Hematopoietic multipotent progenitor cell treated with erythropoietin and hydrocortisone succinate and interleukin-3 and kit ligand, for 15 days (in vitro differentiated cells): ENCODE measurements around the gene RNF175.

Source experiments
- DNase-seq: peaks from one replicate; pipeline ENCODE4 v3.0.0-alpha.2; 2015; ENCODE audit warnings: low spot score

RNF175 gene

DNA sequence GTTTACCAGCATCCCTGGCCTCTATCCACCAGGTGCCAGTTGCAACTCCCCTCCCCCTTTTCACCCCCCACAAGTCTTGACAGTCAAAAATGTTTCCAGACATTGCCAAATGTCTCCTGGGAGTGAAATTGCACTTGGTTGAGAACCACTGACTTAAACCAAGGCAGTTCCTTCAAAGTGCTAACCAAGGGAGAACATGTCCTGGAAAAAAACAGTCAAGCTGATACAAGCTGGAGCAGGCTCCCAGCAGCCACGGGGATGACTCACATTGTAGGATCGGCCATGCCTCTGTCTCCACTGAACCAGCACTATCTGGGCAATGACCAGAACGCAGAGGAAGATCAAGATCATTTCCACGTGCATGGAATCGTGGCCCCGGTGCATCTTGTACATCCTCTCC lies 11.4 kb downstream of the RNF175 start:
- no peak for DNase-seq

DNA sequence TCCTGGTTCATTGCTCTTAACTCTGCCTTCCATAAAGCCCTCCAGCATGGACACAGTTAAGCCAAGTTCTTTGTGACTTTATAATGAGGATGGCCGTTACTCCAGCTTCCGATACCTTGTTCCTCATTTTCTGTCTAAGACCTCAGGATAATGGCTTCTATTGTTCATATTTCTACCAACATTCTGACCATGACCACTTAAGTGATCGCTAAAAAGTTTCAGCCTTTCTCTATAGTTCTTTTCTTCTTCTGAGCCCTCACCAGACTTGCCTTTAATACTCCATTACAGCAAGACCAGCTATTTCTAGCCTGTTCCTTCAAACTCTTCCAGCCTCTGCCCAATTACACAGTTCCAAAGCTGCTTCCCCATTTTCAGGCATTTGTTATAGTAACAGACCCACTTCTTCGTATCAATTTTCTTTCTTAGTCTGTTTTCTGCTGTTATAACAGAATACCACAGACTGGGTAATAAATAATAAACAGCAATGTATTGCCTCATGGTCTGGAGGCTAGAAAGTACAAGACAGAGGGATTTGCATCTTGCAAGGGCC lies 12.3 kb downstream of the RNF175 start:
- no peak for DNase-seq

DNA sequence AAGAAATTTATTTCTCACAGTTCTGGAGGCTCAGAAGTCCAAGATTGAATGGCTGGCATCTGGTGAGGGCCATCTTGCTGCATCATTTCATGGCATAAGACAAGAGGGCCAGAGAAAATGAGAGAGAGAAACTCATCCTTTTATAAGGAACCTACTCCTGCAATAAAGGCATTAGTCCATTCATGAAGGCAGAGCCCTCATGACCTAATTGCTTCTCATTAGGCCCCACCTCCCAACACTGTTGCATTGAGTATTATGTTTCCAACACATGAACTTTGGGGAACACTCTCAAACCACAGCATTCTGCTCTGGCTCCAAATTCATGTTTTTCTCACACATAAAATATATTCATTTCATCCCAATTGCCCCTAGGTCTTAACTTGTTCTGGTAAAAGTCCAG lies 14.2 kb downstream of the RNF175 start:
- no peak for DNase-seq

DNA sequence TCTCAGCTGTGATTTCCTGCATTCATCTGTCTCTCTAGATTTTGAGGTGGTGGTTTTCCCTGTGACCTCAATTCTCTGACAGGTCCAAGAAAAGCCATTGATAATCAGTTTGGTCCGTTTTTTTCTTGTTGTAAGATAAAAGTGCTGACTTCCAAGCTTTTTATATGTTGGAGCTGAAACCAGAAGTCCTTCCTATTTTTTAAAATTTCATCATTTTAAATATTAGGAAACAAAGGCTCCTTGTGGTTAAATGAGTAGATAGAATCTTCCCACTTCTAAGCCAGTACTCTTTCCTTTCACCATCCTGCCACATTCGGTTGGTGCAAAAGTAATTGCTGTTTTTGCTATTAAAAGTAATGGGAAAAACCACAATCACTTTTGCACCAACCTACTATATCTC lies 18.3 kb downstream of the RNF175 start:
- no peak for DNase-seq

DNA sequence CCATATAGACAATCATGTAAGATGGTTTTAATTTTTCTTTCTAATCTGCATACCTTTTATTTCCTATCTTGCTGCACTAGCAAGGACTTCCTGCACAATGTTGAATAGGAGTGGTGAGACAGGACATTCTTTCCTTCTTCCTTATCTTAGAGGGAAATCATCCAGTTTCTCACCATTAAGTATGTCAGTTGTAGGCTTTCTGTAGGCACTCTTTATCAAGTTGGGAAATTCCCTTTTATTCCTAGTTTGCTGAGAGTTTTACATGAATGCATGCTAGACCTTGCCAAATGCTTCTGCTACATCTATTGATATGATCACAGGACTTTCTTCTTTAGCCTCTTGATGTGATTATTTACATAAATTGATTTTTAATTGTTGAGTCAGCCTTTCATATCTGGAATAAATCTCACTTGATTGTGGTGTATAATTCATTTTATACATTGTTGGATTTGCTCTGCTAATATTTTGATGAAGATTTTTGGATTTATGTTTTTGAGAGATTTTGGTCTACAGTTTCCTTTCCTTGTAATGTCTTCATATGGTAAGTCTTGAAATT lies 23.8 kb downstream of the RNF175 start:
- no peak for DNase-seq

DNA sequence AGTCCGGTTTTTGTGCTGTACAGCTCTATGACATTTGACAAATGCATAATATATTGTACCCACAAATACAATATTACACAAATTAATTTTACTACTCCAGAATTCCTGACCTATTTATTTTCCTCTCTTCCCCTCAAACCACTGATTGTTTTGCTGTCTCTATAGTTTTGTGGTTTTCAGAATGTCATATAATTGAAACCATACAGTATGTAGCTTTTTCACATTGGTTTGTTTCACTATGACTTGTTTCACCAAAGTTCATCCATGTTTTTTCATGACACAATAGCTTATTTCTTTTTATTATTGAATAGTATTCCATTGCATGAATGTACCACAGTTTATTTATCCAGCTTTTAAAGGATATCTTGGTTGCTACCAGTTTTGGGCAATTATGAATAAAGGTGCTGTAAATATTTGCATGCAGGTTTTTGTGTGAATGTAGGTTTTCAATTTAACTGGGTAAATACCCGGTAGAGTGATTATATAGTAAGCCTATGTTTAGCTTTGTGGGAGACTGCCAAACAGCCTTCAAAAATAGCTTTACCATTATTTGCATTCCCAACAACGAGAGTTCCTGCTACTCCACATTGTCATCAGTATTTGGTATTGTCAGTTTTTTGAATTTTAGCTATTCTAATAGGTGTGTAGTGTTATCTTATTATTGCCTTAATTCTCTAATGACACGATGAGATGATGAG lies 25.9 kb downstream of the RNF175 start:
- no peak for DNase-seq

DNA sequence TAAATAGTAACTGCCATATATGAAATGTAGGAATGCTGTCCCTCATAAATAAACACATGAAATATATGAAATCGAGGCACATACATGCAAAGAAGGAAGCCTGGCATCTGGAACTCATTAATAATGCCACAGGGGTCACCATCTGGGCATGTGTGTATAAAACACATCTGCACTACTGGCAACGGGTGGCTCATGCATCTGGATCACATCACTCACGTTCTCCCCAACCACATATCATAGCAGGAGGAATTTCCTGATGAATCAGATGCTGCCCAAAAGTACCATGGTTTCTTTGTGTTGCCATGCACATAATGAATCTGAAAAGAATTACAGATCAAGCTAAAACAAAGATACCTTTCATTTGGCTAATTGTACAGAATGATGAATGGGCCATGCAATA lies 28.6 kb downstream of the RNF175 start:
- no peak for DNase-seq

DNA sequence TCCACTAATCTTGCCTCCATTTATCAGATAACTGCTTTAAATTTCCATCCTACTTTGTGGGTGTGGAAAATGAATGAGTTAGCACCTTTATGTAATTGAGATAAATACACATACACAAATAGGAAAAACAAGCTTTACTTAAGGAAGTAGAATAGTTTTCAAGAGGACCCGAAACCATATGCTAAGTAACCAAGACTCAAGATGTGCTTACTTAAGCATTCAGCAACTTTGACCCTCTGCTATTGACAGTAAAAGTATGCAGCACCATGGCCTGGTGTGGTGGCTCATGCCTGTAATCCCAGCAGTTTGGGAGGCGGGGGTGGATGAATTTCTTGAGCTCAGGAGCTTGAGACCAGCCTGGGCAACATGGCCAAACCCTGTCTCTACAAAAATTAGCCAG lies 29.9 kb downstream of the RNF175 start:
- DNase-seq = no peak

DNA sequence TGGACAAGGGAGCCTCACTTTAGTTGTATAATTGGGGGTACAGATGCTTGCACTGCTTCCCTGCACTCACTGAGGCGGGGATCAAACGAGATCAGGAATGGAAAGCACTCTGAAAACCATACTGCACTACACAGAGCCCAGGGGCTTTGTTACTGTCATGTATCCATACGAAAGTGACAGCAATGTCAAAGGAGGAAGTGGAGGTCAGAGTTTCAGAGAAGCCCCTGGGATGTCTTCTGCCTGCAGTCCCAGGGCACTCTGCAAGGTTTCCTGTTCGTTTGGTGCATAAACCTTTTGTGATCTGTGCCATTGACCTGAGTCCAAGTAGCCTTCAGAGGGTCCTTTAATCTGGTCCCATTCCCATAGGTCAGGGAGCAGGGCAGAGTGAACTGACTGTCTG lies 31.2 kb downstream of the RNF175 start:
- no peak for DNase-seq

DNA sequence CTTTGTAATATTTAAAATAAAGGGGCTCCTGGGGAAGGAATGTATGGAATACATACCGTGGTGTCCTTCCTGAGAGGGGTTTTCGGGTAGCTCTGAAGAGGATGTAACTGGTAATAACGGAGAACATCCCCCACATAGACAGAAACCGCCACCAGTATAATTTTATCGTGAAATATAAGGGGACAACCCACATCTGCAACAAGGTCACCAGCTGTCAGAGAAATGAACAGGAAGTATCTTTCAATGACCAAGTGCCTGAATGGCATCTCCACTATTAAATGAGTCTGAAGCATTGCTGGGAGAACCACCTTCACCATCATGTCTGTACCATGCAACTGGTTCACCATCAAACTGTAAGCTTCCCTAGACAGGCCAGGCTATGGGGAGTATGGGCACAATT lies 31.7 kb downstream of the RNF175 start:
- no peak for DNase-seq

DNA sequence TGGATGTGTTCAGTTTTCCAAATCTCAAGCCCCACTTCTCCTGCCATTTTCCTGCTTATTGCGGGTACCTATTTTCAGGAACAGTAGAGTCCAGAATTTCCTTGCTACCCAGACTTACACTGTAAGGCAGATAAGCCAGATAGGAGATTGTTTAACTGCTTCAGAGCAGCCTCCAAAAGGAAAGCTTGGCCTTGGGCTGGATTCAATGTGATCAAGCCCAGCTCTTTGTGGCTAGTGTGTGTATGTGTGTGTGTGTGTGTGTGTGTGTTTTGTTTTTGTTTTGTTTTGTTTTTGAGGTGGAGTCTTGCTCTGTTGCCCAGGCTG lies 34.0 kb downstream of the RNF175 start:
- DNase-seq = no peak

DNA sequence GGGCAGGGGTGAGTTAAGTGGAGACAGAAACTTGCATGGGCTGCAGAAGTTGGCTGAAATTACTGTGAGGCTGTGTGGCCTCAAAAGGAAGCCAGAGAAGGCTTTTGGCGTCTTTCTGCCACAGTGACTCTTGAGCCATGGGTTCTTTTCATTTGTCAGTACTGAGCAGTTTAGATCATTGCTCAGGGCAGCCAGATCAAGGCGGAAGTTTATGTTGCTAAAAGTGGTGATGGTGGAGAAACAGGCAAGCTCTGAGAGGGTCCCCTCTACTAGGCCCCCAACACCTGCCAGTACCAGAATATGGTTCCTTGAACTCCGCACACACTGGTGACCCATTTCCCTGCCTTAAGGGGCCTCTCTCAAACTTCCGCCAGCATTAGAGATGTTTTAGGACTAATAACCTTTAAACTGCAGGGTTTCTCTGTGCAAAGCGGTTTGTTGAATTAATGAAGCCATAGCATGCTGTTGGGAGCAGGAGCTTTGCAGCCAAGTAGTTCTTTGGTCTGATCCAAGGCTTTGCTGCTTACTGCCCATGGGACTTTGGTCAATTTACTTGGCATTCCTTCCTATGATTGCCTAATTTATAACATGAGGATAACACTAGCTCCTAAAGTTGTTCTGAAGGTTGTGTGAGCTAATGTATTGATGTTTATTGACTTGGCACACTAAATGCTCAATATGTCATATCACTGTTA lies 34.5 kb downstream of the RNF175 start:
- DNase-seq = no peak

DNA sequence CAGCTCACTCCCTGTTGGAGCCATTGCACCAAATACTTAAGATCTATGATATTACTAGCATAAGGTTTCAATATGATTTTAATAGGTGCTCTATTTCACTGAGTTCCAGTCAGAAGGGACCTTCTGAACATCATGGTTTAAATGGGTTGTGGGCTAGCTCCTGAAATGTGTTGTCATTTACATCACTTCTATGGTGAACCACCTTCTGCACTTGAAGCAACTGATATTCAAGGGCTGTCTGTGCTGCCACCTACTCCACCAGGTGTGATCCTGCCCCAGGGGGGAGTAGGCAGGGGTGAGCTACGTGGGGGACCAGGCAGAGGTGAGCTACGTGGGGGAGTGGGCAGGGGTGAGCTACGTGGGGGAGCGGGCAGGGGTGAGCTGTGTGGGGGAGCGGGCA lies 35.2 kb downstream of the RNF175 start:
- no peak for DNase-seq

DNA sequence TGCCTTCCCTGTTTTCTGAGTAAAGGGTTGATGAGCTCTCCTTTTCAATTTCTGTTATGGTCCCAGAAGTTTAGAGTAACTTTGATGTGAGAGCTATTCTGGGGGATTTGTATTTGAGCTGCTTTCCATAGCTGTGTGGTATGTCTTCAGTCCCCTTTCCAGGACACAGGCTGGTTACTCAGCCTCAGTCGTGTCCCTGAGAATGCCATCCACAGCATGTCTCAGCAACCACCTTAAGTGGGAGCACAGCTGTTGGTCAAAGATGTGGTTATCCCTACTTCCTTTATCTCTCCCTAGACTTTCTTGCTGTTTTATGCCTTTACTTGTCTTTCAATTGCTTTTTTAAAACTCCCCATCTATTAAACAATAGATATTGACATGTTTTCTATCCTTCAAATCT lies 37.8 kb downstream of the RNF175 start:
- no peak for DNase-seq

DNA sequence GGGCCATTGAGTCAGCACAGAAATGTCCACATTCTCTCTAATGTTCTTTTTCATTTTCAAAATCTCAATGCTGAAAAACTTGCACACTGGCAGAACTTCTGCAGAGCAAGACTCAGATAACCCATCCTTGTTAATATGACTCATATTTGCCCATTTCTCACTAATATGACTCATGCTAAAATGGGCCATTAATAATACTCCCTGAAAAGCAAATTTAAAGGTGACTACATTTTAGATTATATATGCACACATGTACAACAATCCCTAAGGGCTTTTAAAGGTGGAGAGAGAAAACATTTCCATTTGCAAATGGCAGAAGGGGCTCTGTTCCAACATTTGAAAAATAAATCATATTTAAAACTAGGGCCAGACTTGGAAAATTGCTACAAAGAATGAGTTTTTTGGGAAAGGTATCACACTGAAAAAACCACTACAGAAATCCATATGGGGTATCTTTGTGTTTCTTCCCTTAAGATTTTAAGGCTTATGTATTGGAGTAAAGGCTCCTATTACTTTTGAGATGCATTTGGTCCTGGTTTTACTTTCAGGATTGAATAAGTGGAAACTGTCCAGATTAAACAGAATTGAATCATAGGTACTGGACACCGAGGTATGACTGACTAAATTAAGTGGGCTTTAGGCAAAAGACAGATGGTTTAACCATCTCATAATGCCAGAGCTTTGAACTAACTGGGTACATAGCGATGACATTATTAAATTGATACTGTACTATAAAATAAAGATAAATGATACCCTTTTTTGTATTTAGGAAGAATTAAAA lies 45.8 kb downstream of the RNF175 start:
- DNase-seq = no peak

DNA sequence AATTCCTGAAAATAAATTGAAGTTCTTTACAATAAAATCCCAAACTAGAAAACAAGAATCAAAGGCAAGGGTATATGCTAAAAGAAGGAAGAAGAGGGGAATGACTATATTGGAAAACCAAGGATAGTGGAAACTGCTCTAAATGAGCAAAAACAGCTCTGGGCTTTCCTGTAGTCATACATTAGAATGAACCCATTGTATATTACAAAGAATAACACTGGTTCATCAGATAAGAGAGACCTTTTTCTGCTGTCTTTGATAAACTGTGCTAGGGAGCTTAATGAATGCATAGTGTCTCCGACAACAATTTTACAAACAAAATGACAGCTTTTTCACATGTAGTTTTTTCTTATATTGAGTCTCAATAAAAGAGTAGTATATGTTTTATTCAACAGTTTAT lies 49.1 kb downstream of the RNF175 start:
- DNase-seq = no peak

DNA sequence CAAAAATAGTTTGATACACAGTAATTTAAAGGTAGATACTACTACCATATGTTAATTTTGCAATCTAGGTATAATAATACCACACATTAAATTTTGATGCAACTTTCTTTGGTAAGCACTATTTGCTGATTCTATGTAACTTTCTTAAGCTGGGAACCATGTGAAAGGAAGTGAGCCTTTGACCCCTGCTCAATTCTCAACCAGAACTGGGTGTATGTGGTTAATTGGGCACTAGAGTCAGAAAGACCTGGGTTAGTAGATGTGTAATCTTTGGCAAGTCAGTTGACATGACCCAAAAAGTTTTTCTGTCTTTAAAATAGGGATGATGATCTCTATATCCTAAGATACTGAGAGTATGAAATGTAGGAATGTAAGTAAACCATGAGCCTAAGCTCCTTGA lies 53.3 kb downstream of the RNF175 start:
- no peak for DNase-seq

DNA sequence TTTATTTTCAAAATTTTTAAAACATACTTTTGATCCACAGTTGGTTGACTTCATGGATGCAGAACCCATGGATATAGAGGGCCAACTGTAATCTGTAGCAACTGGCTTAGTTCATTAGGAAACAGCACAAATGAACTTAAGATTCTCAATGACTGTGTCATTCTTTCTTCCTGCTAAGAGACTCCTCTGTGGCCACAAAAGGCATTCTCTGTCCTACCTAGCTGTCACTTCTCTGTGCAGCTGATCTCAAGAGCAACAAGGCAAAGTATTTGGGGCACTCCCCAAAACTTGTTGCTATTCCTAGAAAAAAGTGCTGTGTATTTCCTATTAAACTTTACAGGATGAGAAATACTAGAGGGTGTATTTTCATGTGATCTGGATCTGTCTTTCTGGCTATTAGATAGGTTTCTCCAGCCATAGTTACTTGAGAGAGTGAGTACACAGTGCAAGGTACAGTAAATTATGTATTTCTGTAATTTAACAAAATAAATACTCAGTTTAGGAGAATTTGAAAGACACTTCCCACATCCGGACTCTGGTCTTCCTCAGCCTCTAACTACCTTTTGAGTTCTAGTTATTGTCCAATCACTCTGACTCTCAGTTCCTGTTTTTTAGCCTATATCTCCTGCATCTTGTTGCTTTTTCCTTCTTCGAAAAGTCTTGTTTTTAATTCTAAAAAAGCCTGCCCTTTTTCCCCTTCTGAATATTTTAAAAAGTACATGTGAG lies 53.9 kb downstream of the RNF175 start:
- DNase-seq = no peak

DNA sequence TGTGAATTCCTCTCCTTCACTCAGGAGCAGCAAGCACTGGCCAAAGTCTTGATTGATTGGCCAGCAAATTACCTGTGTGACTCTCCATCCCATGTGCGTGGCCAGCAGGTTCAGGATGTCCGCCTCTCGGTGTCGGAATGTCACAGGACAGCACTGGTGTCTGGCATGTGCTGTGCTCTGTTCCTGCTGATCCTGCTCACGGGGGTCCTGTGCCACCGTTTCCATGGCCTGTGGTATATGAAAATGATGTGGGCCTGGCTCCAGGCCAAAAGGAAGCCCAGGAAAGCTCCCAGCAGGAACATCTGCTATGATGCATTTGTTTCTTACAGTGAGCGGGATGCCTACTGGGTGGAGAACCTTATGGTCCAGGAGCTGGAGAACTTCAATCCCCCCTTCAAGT lies 55.3 kb downstream of the RNF175 start:
- DNase-seq = no peak

DNA sequence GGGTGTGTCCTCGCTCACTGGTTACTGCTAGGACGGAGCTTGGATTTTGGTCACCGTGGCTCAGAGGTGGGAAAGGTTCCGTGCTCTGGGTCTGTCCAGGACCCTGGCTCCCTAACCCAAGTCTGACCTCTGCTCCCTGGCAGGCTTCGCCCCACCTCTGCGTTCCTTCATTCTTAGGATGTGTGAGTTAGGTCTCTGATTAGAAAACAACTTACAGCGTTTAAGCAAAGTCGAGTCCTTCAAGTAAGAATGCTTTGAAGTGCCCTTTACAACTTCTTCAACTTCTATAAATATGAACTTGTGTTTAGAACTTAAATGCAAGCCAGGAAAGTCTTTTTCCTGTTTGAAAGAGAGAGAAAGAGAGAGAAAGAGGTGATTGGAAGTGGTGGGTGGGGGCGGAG lies 74.9 kb downstream of the RNF175 start:
- no peak for DNase-seq

DNA sequence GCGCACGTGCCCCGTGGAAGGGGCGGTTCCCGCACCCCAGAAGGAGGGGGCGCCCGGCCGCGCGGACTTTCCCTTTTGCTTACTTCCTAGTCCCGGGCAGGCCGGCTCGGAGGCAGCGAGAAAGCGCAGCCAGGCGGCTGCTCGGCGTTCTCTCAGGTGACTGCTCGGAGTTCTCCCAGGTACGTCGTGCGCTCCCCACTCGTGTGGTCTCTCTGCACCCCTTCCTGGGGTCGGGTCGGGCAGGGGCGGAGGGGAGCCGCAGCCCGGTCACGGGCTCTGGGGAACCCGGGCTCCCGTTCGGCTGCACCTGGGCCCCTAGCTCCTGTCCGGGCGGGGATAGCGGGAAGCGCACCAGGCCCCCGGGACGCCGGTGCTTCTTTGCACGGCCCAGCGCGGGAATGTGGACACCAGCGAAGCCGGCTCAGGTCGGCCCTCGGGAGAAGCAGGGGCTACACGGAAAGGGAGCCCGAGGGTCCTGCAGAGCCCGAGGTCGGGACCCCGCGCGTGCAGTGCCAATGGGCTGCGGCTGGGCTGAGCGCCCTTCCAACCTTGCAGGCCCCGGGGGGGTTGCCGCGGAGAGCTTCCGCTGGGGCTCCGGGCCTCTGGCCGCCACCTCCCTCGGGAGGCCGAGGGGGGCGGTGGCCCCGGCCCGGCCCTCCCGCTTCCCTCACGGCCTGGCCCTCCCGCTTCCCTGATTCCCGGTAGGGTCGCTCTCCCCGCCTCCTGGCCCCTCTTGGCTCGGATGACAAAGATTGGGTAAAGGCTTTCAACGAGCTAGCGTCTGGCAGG lies 75.4 kb downstream of the RNF175 start, which contains the start of gene TLR2:
TSS of gene TLR2 (plus strand) at position 99 of the 789 bp plus-strand sequence. CDS start 18,628 bp downstream, outside the sequence.
- DNase-seq = no peak
